ENCODE data around the gene CLDN5.
"Not testable (repeated sequence)": the region's sequence is repeated elsewhere in the genome, so short reads cannot be mapped to it uniquely, and the experiment has no call there.

Gene CLDN5

GRCh38 chr22:19524170-19525115 lies at the start of gene CLDN5:
CLDN5 (minus strand) TSS chr22:19524410; CDS start chr22:19524255, 155 bp downstream.
- FAIRE-seq = no peak

GRCh38 chr22:19571995-19572394 lies 47.8 kb upstream of the CLDN5 start:
- FAIRE-seq = no peak

GRCh38 chr22:19571207-19571795 lies 47.1 kb upstream of the CLDN5 start:
- FAIRE-seq = no peak

GRCh38 chr22:19569976-19570375 lies 45.8 kb upstream of the CLDN5 start:
- FAIRE-seq = no peak

- FAIRE-seq = no peak
Observed at GRCh38 chr22:19569276-19569640, 45.0 kb upstream of the CLDN5 start.

- FAIRE-seq = no peak
Observed at GRCh38 chr22:19568337-19569275, 44.4 kb upstream of the CLDN5 start.

GRCh38 chr22:19567157-19568009 lies 43.2 kb upstream of the CLDN5 start:
- no peak for FAIRE-seq

GRCh38 chr22:19566279-19567156 lies 42.3 kb upstream of the CLDN5 start:
- no peak for FAIRE-seq

- no peak for FAIRE-seq
Observed at GRCh38 chr22:19565382-19566278, 41.4 kb upstream of the CLDN5 start.

GRCh38 chr22:19559956-19560355 lies 35.7 kb upstream of the CLDN5 start:
- no peak for FAIRE-seq

- FAIRE-seq = no peak
Observed at GRCh38 chr22:19559324-19559811, 35.2 kb upstream of the CLDN5 start.

- no peak for FAIRE-seq
Observed at GRCh38 chr22:19556963-19557545, 32.8 kb upstream of the CLDN5 start.

- no peak for FAIRE-seq
Observed at GRCh38 chr22:19555651-19556050, 31.4 kb upstream of the CLDN5 start.

- FAIRE-seq = no peak
Observed at GRCh38 chr22:19554834-19555404, 30.7 kb upstream of the CLDN5 start.

GRCh38 chr22:19553201-19553600 lies 29.0 kb upstream of the CLDN5 start:
- no peak for FAIRE-seq

- FAIRE-seq = no peak
Observed at GRCh38 chr22:19550382-19550781, 26.2 kb upstream of the CLDN5 start.

- no peak for FAIRE-seq
Observed at GRCh38 chr22:19549428-19549827, 25.2 kb upstream of the CLDN5 start.

GRCh38 chr22:19548964-19549363 lies 24.8 kb upstream of the CLDN5 start:
- no peak for FAIRE-seq

GRCh38 chr22:19548427-19548826 lies 24.2 kb upstream of the CLDN5 start:
- FAIRE-seq = not testable (repeated sequence)

Data from colon (tissue), 2 donors.